HCT116 (cell line): ENCODE results near the gene GPX3. TPM values are rescaled to one million over a fixed set of nuclear protein-coding genes. Genes with fewer than 3 reads are reported as not detected.

ENCODE experiments used
- ATAC-seq: fragments of 200-7000 bp; cut with Tn5 transposase; 2 replicates; pipeline ENCODE4 v1.9.1; 2020; ENCODE audit warnings: mild to moderate bottlenecking, moderate library complexity
- BruUV-seq: library from RNA; stranded (reverse); fragments of 400-500 nt; replicated peaks from 2 replicates; lab custom pipeline; 2021; lab: Mats Ljungman, UMichigan
- CTCF ChIA-PET: fragments of 300-600 bp; sonication (Branson Sonifier 250); formaldehyde crosslinking; loops from one replicate; lab custom pipeline; 2021; ENCODE audit warnings: antibody characterized with exemption; lab: Charles Lee
- POLR2A ChIA-PET: fragments of 300-600, 350-600 bp; sonication (Branson Sonifier 250); formaldehyde crosslinking; loops from one replicate; lab custom pipeline; 2021; ENCODE audit warnings: antibody characterized with exemption; lab: Charles Lee
- RAD21 ChIA-PET, 2 experiments: fragments of 300-600 bp; sonication (Branson Sonifier 250); formaldehyde crosslinking; loops; one replicate each; lab custom pipeline; 2023; ENCODE audit warnings: low total read pairs in 2 of 2; ENCODE audit not compliant: uncharacterized antibody in 2 of 2, unreplicated experiment in 2 of 2, low non-redundant PET in 1 of 2; lab: Charles Lee
- DNase-seq: peaks from one replicate; pipeline ENCODE4 v3.0.0-alpha.2; 2010; ENCODE audit warnings: low read depth, low spot score
- H2AFZ ChIP-seq: fragments of 200-600 bp; shearing (Covaris generic), sonication (generic); 2 replicates; pipeline ENCODE4 v1.6.1; 2017; ENCODE audit warnings: low read depth, mixed run types, mixed read lengths, antibody characterized with exemption, low read length; ENCODE audit not compliant: poor library complexity, severe bottlenecking
- H3K27ac ChIP-seq: 2 replicates; pipeline ENCODE4 v1.5.1; 2012; ENCODE audit warnings: low read depth, low read length
- H3K27me3 ChIP-seq: fragments of 200-600 bp; sonication (generic); 2 replicates; pipeline ENCODE4 v1.6.1; 2016; ENCODE audit warnings: mixed run types, low read length, mixed read lengths; ENCODE audit not compliant: insufficient read depth
- H3K36me3 ChIP-seq, 2 experiments: fragments of 200-500 bp in 1 of 2; fragments of 200-600 bp in 1 of 2; sonication (Bioruptor generic) in 1 of 2; sonication (generic) in 1 of 2; 2 replicates each; pipeline versions ENCODE4 v1.5.1 to v1.6.1; 2014 to 2016; ENCODE audit warnings: low read length in 2 of 2, inconsistent platforms in 1 of 2, mixed read lengths in 1 of 2, mixed run types in 1 of 2; ENCODE audit not compliant: insufficient read depth in 2 of 2, control insufficient read depth in 1 of 2
- H3K4me1 ChIP-seq, 2 experiments: fragments of 200-600 bp in 1 of 2; sonication (generic) in 1 of 2; 2 replicates each; pipeline versions ENCODE4 v1.5.1 to v1.6.1; 2012 to 2017; ENCODE audit warnings: low read length in 2 of 2, inconsistent platforms in 1 of 2, mild to moderate bottlenecking in 1 of 2, mixed read lengths in 1 of 2, mixed run types in 1 of 2, moderate library complexity in 1 of 2; ENCODE audit not compliant: insufficient read depth in 2 of 2, control insufficient read depth in 1 of 2
- H3K4me2 ChIP-seq: fragments of 200-600 bp; sonication (generic); 2 replicates; pipeline ENCODE4 v1.6.1; 2017; ENCODE audit warnings: mixed run types, low read length, mixed read lengths
- H3K4me3 ChIP-seq, 2 experiments: fragments of 200-600 bp in 1 of 2; sonication (generic) in 1 of 2; replicated peaks in 1 of 2; 2 replicates each; pipeline ENCODE4 v1.5.1; 2011 to 2016; ENCODE audit warnings: low read length in 2 of 2, control low read depth in 1 of 2, low read depth in 1 of 2, mild to moderate bottlenecking in 1 of 2, mixed read lengths in 1 of 2, mixed run types in 1 of 2
- H3K79me2 ChIP-seq: fragments of 200-600 bp; sonication (generic); 2 replicates; pipeline ENCODE4 v1.6.1; 2017; ENCODE audit warnings: mild to moderate bottlenecking, mixed run types, low read length, moderate library complexity, mixed read lengths; ENCODE audit not compliant: insufficient read depth
- H3K9ac ChIP-seq: fragments of 200-600 bp; sonication (generic); 2 replicates; pipeline ENCODE4 v1.6.1; 2016; ENCODE audit warnings: low read length, mixed read lengths
- H3K9me2 ChIP-seq: fragments of 200-600 bp; sonication (generic), shearing (Covaris generic); 2 replicates; pipeline ENCODE4 v1.6.1; 2017; ENCODE audit warnings: mixed run types, mild to moderate bottlenecking, moderate library complexity; ENCODE audit not compliant: insufficient read depth
- H3K9me3 ChIP-seq, 2 experiments: fragments of 200-500 bp in 1 of 2; fragments of 200-600 bp in 1 of 2; sonication (Bioruptor generic) in 1 of 2; sonication (generic) in 1 of 2; 2 replicates each; pipeline ENCODE4 v1.6.1; 2014 to 2017; ENCODE audit warnings: low read length in 2 of 2, mixed read lengths in 2 of 2, inconsistent platforms in 1 of 2, low read depth in 1 of 2, mild to moderate bottlenecking in 1 of 2, mixed run types in 1 of 2, moderate library complexity in 1 of 2; ENCODE audit not compliant: control insufficient read depth in 1 of 2, insufficient read depth in 1 of 2
- H4K20me1 ChIP-seq: fragments of 200-600 bp; sonication (generic), shearing (Covaris generic); 2 replicates; pipeline ENCODE4 v1.6.1; 2017; ENCODE audit warnings: mixed run types, mild to moderate bottlenecking, moderate library complexity; ENCODE audit not compliant: insufficient read depth
- CBX3 ChIP-seq: IDR thresholded peaks from 2 replicates; pipeline ENCODE4 v1.6.1; 2012; ENCODE audit warnings: low read depth
- CEBPB ChIP-seq: IDR thresholded peaks from 2 replicates; pipeline ENCODE4 v1.6.1; 2012; ENCODE audit warnings: low read depth
- EZH2 ChIP-seq: fragments of 200-600 bp; sonication (generic); IDR thresholded peaks from 2 replicates; pipeline ENCODE4 v1.6.1; 2017; ENCODE audit warnings: antibody characterized with exemption, mixed run types
- JUND ChIP-seq: IDR thresholded peaks from 2 replicates; pipeline ENCODE4 v1.6.1; 2012
- MAX ChIP-seq: IDR thresholded peaks from 2 replicates; pipeline ENCODE4 v1.6.1; 2012
- POLR2AphosphoS5 ChIP-seq: IDR thresholded peaks from 2 replicates; pipeline ENCODE4 v1.6.1; 2011; ENCODE audit warnings: mild to moderate bottlenecking, low read depth, low read length, moderate library complexity
- SIN3A ChIP-seq: IDR thresholded peaks from 2 replicates; pipeline ENCODE4 v1.6.1; 2012; ENCODE audit warnings: low read depth
- SRF ChIP-seq: IDR thresholded peaks from 2 replicates; pipeline ENCODE4 v1.6.1; 2012; ENCODE audit warnings: low read depth
- YY1 ChIP-seq: IDR thresholded peaks from 2 replicates; pipeline ENCODE4 v1.6.1; 2011; ENCODE audit warnings: low read length, low read depth, moderate library complexity, mild to moderate bottlenecking; ENCODE audit not compliant: insufficient replicate concordance; ENCODE audit errors: extremely low read depth
- ZFX ChIP-seq: fragments of 450-650 bp; IDR thresholded peaks from 2 replicates; pipeline ENCODE4 v1.6.1; 2017
- intact Hi-C: fragments of 100-400 bp; cut with micrococcal nuclease; formaldehyde crosslinking; loops from 2 replicates; pipeline ENCODE4 v1.10.0; 2022
- total RNA-seq: library from RNA; stranded (reverse); gene quantifications from one replicate; pipeline ENCODE4 v1.2.1, GENCODE V29; 2021; ENCODE audit not compliant: unreplicated experiment

GPX3 gene
- total RNA-seq, 1 experiment from 2014 or later = 0.96 TPM

DNA sequence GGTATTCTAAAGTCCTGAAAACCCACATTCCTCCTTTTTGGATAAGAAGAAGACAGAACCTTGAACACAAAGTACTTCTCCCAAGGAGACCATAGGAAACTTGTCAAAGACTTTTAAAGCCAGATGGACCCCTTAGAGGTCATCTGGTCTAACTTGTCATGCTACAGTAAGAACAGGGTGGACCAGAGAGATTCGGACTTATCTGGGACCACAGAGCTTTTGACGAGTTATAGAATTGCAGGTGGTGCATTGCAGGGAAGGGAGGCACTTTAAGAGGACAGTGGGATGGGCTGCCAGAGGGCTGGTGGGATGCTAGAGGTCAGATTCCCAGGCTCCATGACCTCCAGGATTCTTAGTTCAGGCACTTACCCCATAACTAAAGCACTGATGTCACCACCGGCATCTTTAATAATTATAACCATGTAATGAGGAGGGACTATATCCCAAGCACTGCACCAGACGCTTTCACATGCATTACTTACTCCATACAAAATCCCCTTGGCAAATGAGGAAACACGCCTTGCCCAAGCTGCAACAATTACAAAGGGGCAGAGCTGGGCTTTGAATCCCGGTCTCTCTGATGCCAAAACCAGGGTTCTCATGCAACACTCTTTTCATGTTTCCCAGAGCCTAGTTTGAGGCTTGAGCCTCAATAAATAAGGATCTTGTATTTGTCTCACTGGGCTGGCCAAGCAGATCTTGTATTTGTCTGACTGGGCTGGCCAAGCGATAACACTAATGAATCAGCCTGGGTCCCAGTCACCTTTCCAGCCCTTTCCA, 12.8 kb upstream of the GPX3 start:
- Histone ChIP-seq H3K36me3 (no peaks in the 10 kb centered on the region), H3K9me3 (no peaks in the 10 kb centered on the region), H3K4me3 (no peak overlapping the region), H3K27me3 (no peaks in the 10 kb centered on the region), H3K9ac (no peak overlapping the region), H2AFZ (no peak overlapping the region), H3K27ac (no peak overlapping the region), H3K79me2 (no peaks in the 10 kb centered on the region), H4K20me1 (no peaks in the 10 kb centered on the region), H3K4me2 (no peak overlapping the region), H3K4me1 (peaks cover 0 to 16% of the 10 kb centered on the region in 2 experiments; a peak in 2 of 4 replicates), H3K9me2 (no peaks in the 10 kb centered on the region)
- RAD21 ChIA-PET = no interaction called here
- no peak for DNase-seq
- intact Hi-C loops = loop anchor here (10.0 kb wide), 2 partner anchors 227 to 517 kb away; no protein-coding TSS in a partner anchor
- POLR2A ChIA-PET = no interaction called here
- CTCF ChIA-PET = no interaction called here
- BruUV-seq = no TSS peak
- no peak for TF ChIP-seq ZFX
- no peak for TF ChIP-seq POLR2AphosphoS5
- TF ChIP-seq MAX = no peak
- TF ChIP-seq SIN3A = no peak
- no peak for TF ChIP-seq JUND
- no peak for ATAC-seq

- no peak overlapping the region for H3K27ac ChIP-seq
- no peak for TF ChIP-seq YY1
- no peak for TF ChIP-seq SRF
- TF ChIP-seq CEBPB = no peak
- no peak for TF ChIP-seq JUND
- no peak for TF ChIP-seq EZH2
- no peak for TF ChIP-seq CBX3
- BruUV-seq = no TSS peak
- H3K9me2 ChIP-seq = no peaks in the 10 kb centered on the region
- RAD21 ChIA-PET = no interaction called here
- DNase-seq = no peak
- no peak overlapping the region for H2AFZ ChIP-seq
- H3K27me3 ChIP-seq = no peaks in the 10 kb centered on the region
- POLR2A ChIA-PET = no interaction called here
- H3K4me3 ChIP-seq = no peak overlapping the region
- intact Hi-C loops = loop anchor here (10.0 kb wide), 2 partner anchors 227 to 517 kb away; no protein-coding TSS in a partner anchor
- H3K4me2 ChIP-seq = no peak overlapping the region
- H3K79me2 ChIP-seq = no peaks in the 10 kb centered on the region
- CTCF ChIA-PET = no interaction called here
- ATAC-seq = no peak
- H3K36me3 ChIP-seq = no peaks in the 10 kb centered on the region
- no peak overlapping the region for H3K9ac ChIP-seq
- peaks cover 0 to 16% of the 10 kb centered on the region in 2 experiments; a peak in 2 of 4 replicates for H3K4me1 ChIP-seq
- H4K20me1 ChIP-seq = no peaks in the 10 kb centered on the region
- H3K9me3 ChIP-seq = no peaks in the 10 kb centered on the region
Measured at GRCh38 chr5:151008210-151008491, 12.2 kb upstream of the GPX3 start.
